ENCODE data around the gene CNTLN. TPM values are rescaled to one million over a fixed set of nuclear protein-coding genes. Genes with fewer than 3 reads are reported as not detected.

Gene CNTLN
- total RNA-seq, 1 experiment from 2014 or later: 5.1 TPM

DNA sequence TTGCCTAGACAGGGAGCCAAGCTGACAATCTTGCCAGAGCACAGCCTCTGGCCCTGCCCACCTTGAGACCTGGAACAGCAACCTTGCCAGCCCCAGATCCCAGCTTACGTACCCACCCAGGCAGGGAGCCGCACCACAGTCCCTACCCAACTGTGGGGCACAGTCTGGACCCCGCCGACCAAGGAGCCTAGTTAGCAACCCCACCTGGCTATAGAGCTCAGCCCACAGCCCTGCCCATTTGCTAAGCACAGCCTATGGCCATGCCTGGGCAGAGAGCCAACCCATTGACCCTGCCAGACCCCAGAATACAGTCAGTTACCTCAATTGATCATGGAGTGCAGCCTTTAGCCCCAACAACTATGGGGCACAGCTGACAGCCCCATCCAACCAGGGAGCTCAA, 346.1 kb downstream of the CNTLN start:
- DNase-seq (ENCODE audit: low read depth, low spot score): no peak
- Histone ChIP-seq H3K9ac (ENCODE audit: low read length) (no peak overlapping the region), H3K4me2 (ENCODE audit: low read length) (no peak overlapping the region), H3K27ac (ENCODE audit: low read depth, low read length) (no peak overlapping the region), H3K4me3 (replicated peaks in 1 of 2; ENCODE audit: low read depth in 1 of 2, low read length in 2 of 2) (no peak overlapping the region), H3K9me3 (ENCODE audit: control insufficient read depth in 1 of 2, insufficient read depth in 1 of 2, low read depth in 1 of 2, low read length in 2 of 2) (no peaks in the 10 kb centered on the region; a peak in 1 of 4 replicates), H2AFZ (ENCODE audit: low read depth, low read length, poor library complexity, severe bottlenecking) (no peak overlapping the region), H3K4me1 (ENCODE audit: control insufficient read depth in 1 of 2, insufficient read depth in 2 of 2, low read length in 2 of 2) (no peaks in the 10 kb centered on the region), H3K36me3 (ENCODE audit: control insufficient read depth in 1 of 2, insufficient read depth in 2 of 2, low read length in 2 of 2) (no peaks in the 10 kb centered on the region), H4K20me1 (ENCODE audit: insufficient read depth) (no peaks in the 10 kb centered on the region), H3K79me2 (ENCODE audit: insufficient read depth, low read length) (no peaks in the 10 kb centered on the region), H3K27me3 (ENCODE audit: insufficient read depth, low read length) (no peaks in the 10 kb centered on the region), H3K9me2 (ENCODE audit: insufficient read depth) (no peaks in the 10 kb centered on the region)
- intact Hi-C loops (cut with micrococcal nuclease): no loop called here
- no TSS peak for BruUV-seq (replicated peaks)
- ChIA-PET CTCF (no interaction called here), RAD21 (ENCODE audit: low non-redundant PET in 1 of 2, low total read pairs in 2 of 2, uncharacterized antibody in 2 of 2, unreplicated experiment in 2 of 2) (no interaction called here), POLR2A (no interaction called here)
- ATAC-seq: no peak
- TF ChIP-seq ZBTB33 (IDR thresholded peaks at IDR 0.05; ENCODE audit: extremely low read depth, insufficient replicate concordance, low read length) (no peak), JUND (IDR thresholded peaks at IDR 0.05) (no peak), CEBPB (IDR thresholded peaks at IDR 0.05; ENCODE audit: low read depth) (no peak), CTCF (IDR thresholded peaks at IDR 0.05 in 2 of 3, conservative IDR thresholded peaks at IDR 0.05 in 1 of 3; ENCODE audit: borderline replicate concordance in 1 of 3, insufficient read depth in 1 of 3, low read depth in 2 of 3, low read length in 2 of 3) (no peak), SRF (IDR thresholded peaks at IDR 0.05; ENCODE audit: low read depth) (no peak), SP1 (IDR thresholded peaks at IDR 0.05; ENCODE audit: low read depth) (no peak), ZFX (IDR thresholded peaks at IDR 0.05) (no peak), ZNF274 (IDR thresholded peaks at IDR 0.05; ENCODE audit: low read depth, low read length) (no peak), REST (IDR thresholded peaks at IDR 0.05; ENCODE audit: low read depth) (no peak), POLR2A (IDR thresholded peaks at IDR 0.05; ENCODE audit: borderline replicate concordance, extremely low read depth, insufficient read depth, insufficient read length) (no peak), YY1 (IDR thresholded peaks at IDR 0.05; ENCODE audit: extremely low read depth, insufficient replicate concordance, low read depth, low read length) (no peak), TCF7L2 (IDR thresholded peaks at IDR 0.05; ENCODE audit: borderline replicate concordance, extremely low read depth, insufficient read depth, insufficient read length) (no peak), SIN3A (IDR thresholded peaks at IDR 0.05; ENCODE audit: low read depth) (no peak), ELF1 (IDR thresholded peaks at IDR 0.05; ENCODE audit: borderline replicate concordance, low read depth) (no peak), EGR1 (IDR thresholded peaks at IDR 0.05; ENCODE audit: low read depth) (no peak), EZH2phosphoT487 (IDR thresholded peaks at IDR 0.05; ENCODE audit: borderline replicate concordance) (no peak), POLR2AphosphoS5 (IDR thresholded peaks at IDR 0.05; ENCODE audit: low read depth, low read length) (no peak), ATF3 (IDR thresholded peaks at IDR 0.05) (no peak), RAD21 (IDR thresholded peaks at IDR 0.05; ENCODE audit: low read depth) (no peak)

Data from HCT116 (cell line).